HepG2 (cell line): ENCODE results near the gene ZNF383. TPM values are rescaled to one million over a fixed set of nuclear protein-coding genes. Genes with fewer than 3 reads are reported as not detected.

Experiments used
- CREB3 ChIP-seq: sonication (generic); formaldehyde crosslinking; IDR thresholded peaks from 2 replicates; pipeline ENCODE4 v1.5.0; 2020; ENCODE audit warnings: missing genetic modification reagents
- ELF4 ChIP-seq: sonication (generic); formaldehyde crosslinking; IDR thresholded peaks from 2 replicates; pipeline ENCODE4 v1.5.0; 2020; ENCODE audit warnings: missing genetic modification reagents, mild to moderate bottlenecking, moderate library complexity, borderline replicate concordance
- FOXA3 ChIP-seq: IDR thresholded peaks from 2 replicates; pipeline ENCODE4 v1.6.1; 2016; ENCODE audit warnings: missing genetic modification reagents, missing compliant biosample characterization
- HNRNPK ChIP-seq: fragments of 200-400 bp; formaldehyde crosslinking; IDR thresholded peaks from 2 replicates; pipeline ENCODE4 v1.6.1; 2018; ENCODE audit warnings: low read length, low read depth, moderate library complexity, mild to moderate bottlenecking; ENCODE audit not compliant: poor library complexity, severe bottlenecking
- JUN ChIP-seq: sonication (generic); formaldehyde crosslinking; IDR thresholded peaks from 2 replicates; pipeline ENCODE4 v1.4.0; 2020; ENCODE audit warnings: mild to moderate bottlenecking, missing genetic modification reagents
- KAT2B ChIP-seq: fragments of 150-350 bp; IDR thresholded peaks from 2 replicates; pipeline ENCODE4 v1.6.1; 2014; ENCODE audit warnings: low read depth, low read length, borderline replicate concordance
- KMT2A ChIP-seq: sonication (generic); formaldehyde crosslinking; IDR thresholded peaks from 2 replicates; pipeline ENCODE4 v1.4.0; 2020; ENCODE audit warnings: missing genetic modification reagents
- NFIB ChIP-seq: sonication (generic); formaldehyde crosslinking; IDR thresholded peaks from 2 replicates; pipeline ENCODE4 v1.9.0; 2021; ENCODE audit warnings: missing genetic modification reagents, mild to moderate bottlenecking, borderline replicate concordance
- NFYB ChIP-seq: sonication (generic); formaldehyde crosslinking; IDR thresholded peaks from 2 replicates; pipeline ENCODE4 v1.4.0; 2020; ENCODE audit warnings: missing genetic modification reagents
- SKI ChIP-seq: fragments of 450-650 bp; IDR thresholded peaks from one replicate; pipeline ENCODE4 v1.6.1; 2018; ENCODE audit warnings: mild to moderate bottlenecking; ENCODE audit not compliant: partially characterized antibody
- ZFP62 ChIP-seq: sonication (generic); formaldehyde crosslinking; IDR thresholded peaks from 2 replicates; pipeline ENCODE4 v1.4.0; 2020; ENCODE audit warnings: missing genetic modification reagents
- ZIK1 ChIP-seq: sonication (generic); formaldehyde crosslinking; IDR thresholded peaks from 2 replicates; pipeline ENCODE4 v1.5.0; 2020; ENCODE audit warnings: mild to moderate bottlenecking, low read depth, missing genetic modification reagents, borderline replicate concordance
- ZNF3 ChIP-seq: IDR thresholded peaks from 2 replicates; pipeline ENCODE4 v1.7.0; 2017; ENCODE audit warnings: inconsistent platforms
- ZNF318 ChIP-seq: sonication (generic); formaldehyde crosslinking; IDR thresholded peaks from 2 replicates; pipeline ENCODE4 v1.4.0; 2020; ENCODE audit warnings: mild to moderate bottlenecking, missing genetic modification reagents
- polyA plus RNA-seq, 8 experiments: library from polyadenylated mRNA; depleted of rRNA in 3 of 8; stranded (reverse) in 7 of 8; unstranded in 1 of 8; fragments of >200 nt; fragmentation: Illumina TruSeq in 4 of 8; extraction: Trizol in 4 of 8; gene quantifications; 2 replicates each; pipeline versions ENCODE4 v1.2.1 to v1.2.3, GENCODE V29; 2011 to 2016; ENCODE audit warnings: low read depth in 4 of 8, missing spikeins in 1 of 8, mixed read lengths in 1 of 8; ENCODE audit not compliant: insufficient read depth in 1 of 8
- total RNA-seq, 5 experiments: library from RNA; depleted of rRNA; stranded (reverse); fragments of >200 nt; fragmentation: Illumina TruSeq; extraction: Trizol; gene quantifications; 2 replicates each; pipeline ENCODE4 v1.2.3, GENCODE V29; 2016; ENCODE audit warnings: low read depth in 1 of 5
- TF ChIP-seq, protein P1 (sequence below): sonication (generic); formaldehyde crosslinking; IDR thresholded peaks from 2 replicates; pipeline ENCODE4 v1.4.0; 2020; ENCODE audit warnings: missing genetic modification reagents, borderline replicate concordance
- TF ChIP-seq, protein P2 (sequence below): sonication (generic); formaldehyde crosslinking; IDR thresholded peaks from 2 replicates; pipeline ENCODE4 v1.4.0; 2020; ENCODE audit warnings: missing genetic modification reagents

ZNF383 gene
- total and polyA plus RNA-seq, 2 of the 13 experiments (the other 11 are each of a cell fraction or from before 2014, with no cell fraction given), result 2.6 to 4.1 TPM

GRCh38 chr19:37217775-37218591 lies at the start of gene ZNF383 (continued):
- TF ChIP-seq CREB3 (CRISPR knock-in tag), result no peak
- TF ChIP-seq ZNF318 (CRISPR knock-in tag), result no peak
- TF ChIP-seq KMT2A, result no peak
- TF ChIP-seq SKI, result no peak
- no peak for TF ChIP-seq HNRNPK
- TF ChIP-seq FOXA3, result peak; percentile 71
- no peak for TF ChIP-seq ZFP62 (CRISPR knock-in tag)
- TF ChIP-seq ZNF3 (CRISPR knock-in tag), result no peak
- TF ChIP-seq, protein P1, sequence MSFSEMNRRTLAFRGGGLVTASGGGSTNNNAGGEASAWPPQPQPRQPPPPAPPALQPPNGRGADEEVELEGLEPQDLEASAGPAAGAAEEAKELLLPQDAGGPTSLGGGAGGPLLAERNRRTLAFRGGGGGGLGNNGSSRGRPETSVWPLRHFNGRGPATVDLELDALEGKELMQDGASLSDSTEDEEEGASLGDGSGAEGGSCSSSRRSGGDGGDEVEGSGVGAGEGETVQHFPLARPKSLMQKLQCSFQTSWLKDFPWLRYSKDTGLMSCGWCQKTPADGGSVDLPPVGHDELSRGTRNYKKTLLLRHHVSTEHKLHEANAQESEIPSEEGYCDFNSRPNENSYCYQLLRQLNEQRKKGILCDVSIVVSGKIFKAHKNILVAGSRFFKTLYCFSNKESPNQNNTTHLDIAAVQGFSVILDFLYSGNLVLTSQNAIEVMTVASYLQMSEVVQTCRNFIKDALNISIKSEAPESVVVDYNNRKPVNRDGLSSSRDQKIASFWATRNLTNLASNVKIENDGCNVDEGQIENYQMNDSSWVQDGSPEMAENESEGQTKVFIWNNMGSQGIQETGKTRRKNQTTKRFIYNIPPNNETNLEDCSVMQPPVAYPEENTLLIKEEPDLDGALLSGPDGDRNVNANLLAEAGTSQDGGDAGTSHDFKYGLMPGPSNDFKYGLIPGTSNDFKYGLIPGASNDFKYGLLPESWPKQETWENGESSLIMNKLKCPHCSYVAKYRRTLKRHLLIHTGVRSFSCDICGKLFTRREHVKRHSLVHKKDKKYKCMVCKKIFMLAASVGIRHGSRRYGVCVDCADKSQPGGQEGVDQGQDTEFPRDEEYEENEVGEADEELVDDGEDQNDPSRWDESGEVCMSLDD (CRISPR knock-in tag), result no peak
- TF ChIP-seq KAT2B, result no peak
- TF ChIP-seq, protein P2, sequence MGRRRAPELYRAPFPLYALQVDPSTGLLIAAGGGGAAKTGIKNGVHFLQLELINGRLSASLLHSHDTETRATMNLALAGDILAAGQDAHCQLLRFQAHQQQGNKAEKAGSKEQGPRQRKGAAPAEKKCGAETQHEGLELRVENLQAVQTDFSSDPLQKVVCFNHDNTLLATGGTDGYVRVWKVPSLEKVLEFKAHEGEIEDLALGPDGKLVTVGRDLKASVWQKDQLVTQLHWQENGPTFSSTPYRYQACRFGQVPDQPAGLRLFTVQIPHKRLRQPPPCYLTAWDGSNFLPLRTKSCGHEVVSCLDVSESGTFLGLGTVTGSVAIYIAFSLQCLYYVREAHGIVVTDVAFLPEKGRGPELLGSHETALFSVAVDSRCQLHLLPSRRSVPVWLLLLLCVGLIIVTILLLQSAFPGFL (CRISPR knock-in tag), result no peak
- TF ChIP-seq NFIB (CRISPR knock-in tag), result no peak
- TF ChIP-seq ELF4 (CRISPR knock-in tag), result peak; percentile 80; the same call in 1 of the 2 replicates
- no peak; the same call in 1 of the 2 replicates for TF ChIP-seq NFYB (CRISPR knock-in tag)
- no peak for TF ChIP-seq ZIK1 (CRISPR knock-in tag)
- TF ChIP-seq JUN, result no peak
